ENCODE measurements around the gene ST3GAL4. TPM values are rescaled to one million over a fixed set of nuclear protein-coding genes. Genes with fewer than 3 reads are reported as not detected.

Gene ST3GAL4
- total RNA-seq, 1 experiment from 2014 or later: 17.3 TPM

DNA sequence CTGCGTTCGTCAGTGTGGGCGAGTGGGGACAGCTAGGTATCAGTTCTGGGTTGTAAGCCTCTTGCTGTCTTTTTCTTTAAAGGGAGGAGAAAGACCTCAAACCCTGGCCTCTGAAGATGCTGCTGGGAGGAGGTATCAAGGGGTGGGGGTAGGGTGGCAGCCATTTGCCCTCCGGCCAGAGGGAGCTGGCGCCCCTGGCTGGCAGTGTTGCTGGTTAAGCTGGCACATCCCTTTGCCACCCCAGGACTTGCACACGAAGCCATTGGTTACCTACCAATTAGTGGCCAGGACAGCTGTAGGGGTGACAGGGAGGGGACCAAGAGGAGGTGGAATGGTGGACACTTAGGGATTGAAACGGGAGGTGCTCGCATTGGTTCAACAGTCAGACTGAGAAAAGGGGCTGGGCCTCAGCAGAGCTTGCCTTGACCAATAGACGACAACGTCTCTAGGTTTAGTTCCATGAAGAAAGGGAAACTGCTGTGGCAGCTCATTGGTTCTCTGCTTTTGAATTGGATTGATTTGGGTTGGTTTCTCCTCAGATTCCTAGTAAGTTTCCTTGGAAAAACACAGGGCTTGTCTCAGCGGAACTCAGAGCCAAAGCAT lies 77.9 kb downstream of the ST3GAL4 start:
- Mint-ChIP-seq H3K36me3 (no peaks in the 10 kb centered on the region), H3K27ac (no peak overlapping the region), H3K27me3 (ENCODE audit: low read depth) (no peaks in the 10 kb centered on the region), H3K4me1 (peaks cover 18% of the 10 kb centered on the region), H3K4me3 (no peak overlapping the region), H3K9me3 (no peaks in the 10 kb centered on the region)
- ChIA-PET CTCF (interaction anchor here (1.0 to 2.3 kb wide), 3 partner anchors 7 to 122 kb away, joined by 5 to 12 read pairs (median 8); no protein-coding TSS in a partner anchor), POLR2A (no interaction called here)
- no peak for ATAC-seq
- DNase-seq (ENCODE audit: low spot score): no peak
- TF ChIP-seq, protein P1, sequence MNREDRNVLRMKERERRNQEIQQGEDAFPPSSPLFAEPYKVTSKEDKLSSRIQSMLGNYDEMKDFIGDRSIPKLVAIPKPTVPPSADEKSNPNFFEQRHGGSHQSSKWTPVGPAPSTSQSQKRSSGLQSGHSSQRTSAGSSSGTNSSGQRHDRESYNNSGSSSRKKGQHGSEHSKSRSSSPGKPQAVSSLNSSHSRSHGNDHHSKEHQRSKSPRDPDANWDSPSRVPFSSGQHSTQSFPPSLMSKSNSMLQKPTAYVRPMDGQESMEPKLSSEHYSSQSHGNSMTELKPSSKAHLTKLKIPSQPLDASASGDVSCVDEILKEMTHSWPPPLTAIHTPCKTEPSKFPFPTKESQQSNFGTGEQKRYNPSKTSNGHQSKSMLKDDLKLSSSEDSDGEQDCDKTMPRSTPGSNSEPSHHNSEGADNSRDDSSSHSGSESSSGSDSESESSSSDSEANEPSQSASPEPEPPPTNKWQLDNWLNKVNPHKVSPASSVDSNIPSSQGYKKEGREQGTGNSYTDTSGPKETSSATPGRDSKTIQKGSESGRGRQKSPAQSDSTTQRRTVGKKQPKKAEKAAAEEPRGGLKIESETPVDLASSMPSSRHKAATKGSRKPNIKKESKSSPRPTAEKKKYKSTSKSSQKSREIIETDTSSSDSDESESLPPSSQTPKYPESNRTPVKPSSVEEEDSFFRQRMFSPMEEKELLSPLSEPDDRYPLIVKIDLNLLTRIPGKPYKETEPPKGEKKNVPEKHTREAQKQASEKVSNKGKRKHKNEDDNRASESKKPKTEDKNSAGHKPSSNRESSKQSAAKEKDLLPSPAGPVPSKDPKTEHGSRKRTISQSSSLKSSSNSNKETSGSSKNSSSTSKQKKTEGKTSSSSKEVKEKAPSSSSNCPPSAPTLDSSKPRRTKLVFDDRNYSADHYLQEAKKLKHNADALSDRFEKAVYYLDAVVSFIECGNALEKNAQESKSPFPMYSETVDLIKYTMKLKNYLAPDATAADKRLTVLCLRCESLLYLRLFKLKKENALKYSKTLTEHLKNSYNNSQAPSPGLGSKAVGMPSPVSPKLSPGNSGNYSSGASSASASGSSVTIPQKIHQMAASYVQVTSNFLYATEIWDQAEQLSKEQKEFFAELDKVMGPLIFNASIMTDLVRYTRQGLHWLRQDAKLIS (CRISPR knock-in tag; IDR thresholded peaks at IDR 0.05; ENCODE audit: borderline replicate concordance): no peak
- TF ChIP-seq NR2C2 (CRISPR knock-in tag; IDR thresholded peaks at IDR 0.05) (no peak), FOXK1 (CRISPR knock-in tag; IDR thresholded peaks at IDR 0.05) (no peak), EMX1 (CRISPR knock-in tag; IDR thresholded peaks at IDR 0.05) (no peak), MXD4 (CRISPR knock-in tag; IDR thresholded peaks at IDR 0.05; ENCODE audit: borderline replicate concordance) (no peak), NR3C1 (CRISPR knock-in tag; conservative IDR thresholded peaks at IDR 0.05; ENCODE audit: low read depth) (no peak), GABPB1 (CRISPR knock-in tag; IDR thresholded peaks at IDR 0.05) (no peak), PRRX2 (CRISPR knock-in tag; IDR thresholded peaks at IDR 0.05) (no peak), ZNF671 (CRISPR knock-in tag; IDR thresholded peaks at IDR 0.05) (no peak), TEAD4 (CRISPR knock-in tag; IDR thresholded peaks at IDR 0.05) (no peak), HMGA2 (CRISPR knock-in tag; IDR thresholded peaks at IDR 0.05) (no peak), OVOL2 (CRISPR knock-in tag; IDR thresholded peaks at IDR 0.05; ENCODE audit: borderline replicate concordance) (no peak), ESRRA (CRISPR knock-in tag; IDR thresholded peaks at IDR 0.05; ENCODE audit: borderline replicate concordance) (no peak), ZBTB21 (CRISPR knock-in tag; IDR thresholded peaks at IDR 0.05; ENCODE audit: borderline replicate concordance) (no peak)
- TF ChIP-seq, protein P2, sequence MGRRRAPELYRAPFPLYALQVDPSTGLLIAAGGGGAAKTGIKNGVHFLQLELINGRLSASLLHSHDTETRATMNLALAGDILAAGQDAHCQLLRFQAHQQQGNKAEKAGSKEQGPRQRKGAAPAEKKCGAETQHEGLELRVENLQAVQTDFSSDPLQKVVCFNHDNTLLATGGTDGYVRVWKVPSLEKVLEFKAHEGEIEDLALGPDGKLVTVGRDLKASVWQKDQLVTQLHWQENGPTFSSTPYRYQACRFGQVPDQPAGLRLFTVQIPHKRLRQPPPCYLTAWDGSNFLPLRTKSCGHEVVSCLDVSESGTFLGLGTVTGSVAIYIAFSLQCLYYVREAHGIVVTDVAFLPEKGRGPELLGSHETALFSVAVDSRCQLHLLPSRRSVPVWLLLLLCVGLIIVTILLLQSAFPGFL (CRISPR knock-in tag; IDR thresholded peaks at IDR 0.05; ENCODE audit: borderline replicate concordance): no peak
- TF ChIP-seq, protein P3, sequence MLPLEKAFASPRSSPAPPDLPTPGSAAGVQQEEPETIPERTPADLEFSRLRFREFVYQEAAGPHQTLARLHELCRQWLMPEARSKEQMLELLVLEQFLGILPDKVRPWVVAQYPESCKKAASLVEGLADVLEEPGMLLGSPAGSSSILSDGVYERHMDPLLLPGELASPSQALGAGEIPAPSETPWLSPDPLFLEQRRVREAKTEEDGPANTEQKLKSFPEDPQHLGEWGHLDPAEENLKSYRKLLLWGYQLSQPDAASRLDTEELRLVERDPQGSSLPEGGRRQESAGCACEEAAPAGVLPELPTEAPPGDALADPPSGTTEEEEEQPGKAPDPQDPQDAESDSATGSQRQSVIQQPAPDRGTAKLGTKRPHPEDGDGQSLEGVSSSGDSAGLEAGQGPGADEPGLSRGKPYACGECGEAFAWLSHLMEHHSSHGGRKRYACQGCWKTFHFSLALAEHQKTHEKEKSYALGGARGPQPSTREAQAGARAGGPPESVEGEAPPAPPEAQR (CRISPR knock-in tag; IDR thresholded peaks at IDR 0.05): no peak

DNA sequence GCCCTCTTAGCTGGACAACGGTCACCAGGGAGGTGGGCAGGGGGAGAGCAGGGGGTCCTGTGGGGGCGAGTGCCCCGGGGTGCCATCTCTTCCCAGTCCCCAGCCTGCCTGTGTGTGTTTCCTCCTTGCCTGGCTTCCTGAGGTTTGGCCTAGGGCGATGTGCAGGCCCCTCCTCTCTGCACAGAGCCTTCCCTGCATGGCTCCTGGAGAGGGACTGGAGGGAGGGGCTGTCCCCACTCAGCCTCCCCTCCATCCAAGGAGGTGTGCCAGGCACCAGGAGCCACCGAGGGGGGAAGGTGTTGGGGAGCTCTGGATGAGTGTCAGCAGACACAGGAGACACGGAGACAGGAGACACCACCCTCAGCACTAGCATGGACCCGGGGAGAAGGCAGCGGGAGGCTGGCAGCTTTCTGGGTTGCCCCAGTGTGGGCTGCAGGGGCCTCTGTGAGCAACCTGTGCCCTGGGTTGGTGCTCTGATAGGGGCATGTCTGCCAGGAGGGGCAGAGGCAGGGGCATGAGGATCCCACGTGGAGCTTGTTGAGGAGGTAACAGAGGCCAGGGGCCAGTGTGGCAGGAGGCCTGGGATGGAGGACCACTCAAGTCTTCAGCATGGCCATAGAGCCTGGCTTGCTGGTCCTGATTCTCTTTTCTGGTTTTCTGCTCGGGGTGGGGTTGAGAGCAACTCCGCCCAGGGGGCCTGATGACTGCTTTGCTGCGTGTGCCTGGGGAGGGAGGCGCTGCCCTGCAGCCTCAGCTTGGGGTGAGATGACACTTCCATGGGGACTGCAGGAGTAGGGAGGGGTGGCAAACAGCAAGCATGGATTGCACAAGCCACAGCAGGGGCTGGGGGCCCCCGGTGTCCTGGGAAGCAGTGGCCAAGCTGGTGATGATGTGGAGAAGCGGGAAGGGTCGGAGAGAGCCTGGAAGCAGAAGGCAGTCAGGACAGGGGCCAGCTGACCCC lies 78.8 kb downstream of the ST3GAL4 start:
- Mint-ChIP-seq H3K27ac (no peak overlapping the region), H3K4me3 (no peak overlapping the region), H3K4me1 (peaks cover 18% of the 10 kb centered on the region), H3K36me3 (no peaks in the 10 kb centered on the region), H3K9me3 (no peaks in the 10 kb centered on the region), H3K27me3 (ENCODE audit: low read depth) (no peaks in the 10 kb centered on the region)
- POLR2A ChIA-PET: no interaction called here
- ATAC-seq: no peak
- CTCF ChIA-PET: interaction anchor here (1.0 to 2.7 kb wide), 4 partner anchors 46 to 282 kb away, joined by 3 to 15 read pairs (median 6); no protein-coding TSS in a partner anchor
- DNase-seq (ENCODE audit: low spot score): no peak
- TF ChIP-seq TCF7 (CRISPR knock-in tag; IDR thresholded peaks at IDR 0.05; ENCODE audit: low read depth): no peak
